Metanephros (tissue), 1 donor: ENCODE data around the gene ANKRD2. TPM values are rescaled to one million over a fixed set of nuclear protein-coding genes. Genes with fewer than 3 reads are reported as not detected.

Source experiments
- total RNA-seq: library from RNA; depleted of rRNA; stranded (reverse); fragments of >200 nt; gene quantifications from one replicate; pipeline ENCODE4 v1.2.3, GENCODE V29; 2014

ANKRD2 gene, protein sequence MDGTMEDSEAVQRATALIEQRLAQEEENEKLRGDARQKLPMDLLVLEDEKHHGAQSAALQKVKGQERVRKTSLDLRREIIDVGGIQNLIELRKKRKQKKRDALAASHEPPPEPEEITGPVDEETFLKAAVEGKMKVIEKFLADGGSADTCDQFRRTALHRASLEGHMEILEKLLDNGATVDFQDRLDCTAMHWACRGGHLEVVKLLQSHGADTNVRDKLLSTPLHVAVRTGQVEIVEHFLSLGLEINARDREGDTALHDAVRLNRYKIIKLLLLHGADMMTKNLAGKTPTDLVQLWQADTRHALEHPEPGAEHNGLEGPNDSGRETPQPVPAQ
- total RNA-seq, result 1.6 TPM

DNA sequence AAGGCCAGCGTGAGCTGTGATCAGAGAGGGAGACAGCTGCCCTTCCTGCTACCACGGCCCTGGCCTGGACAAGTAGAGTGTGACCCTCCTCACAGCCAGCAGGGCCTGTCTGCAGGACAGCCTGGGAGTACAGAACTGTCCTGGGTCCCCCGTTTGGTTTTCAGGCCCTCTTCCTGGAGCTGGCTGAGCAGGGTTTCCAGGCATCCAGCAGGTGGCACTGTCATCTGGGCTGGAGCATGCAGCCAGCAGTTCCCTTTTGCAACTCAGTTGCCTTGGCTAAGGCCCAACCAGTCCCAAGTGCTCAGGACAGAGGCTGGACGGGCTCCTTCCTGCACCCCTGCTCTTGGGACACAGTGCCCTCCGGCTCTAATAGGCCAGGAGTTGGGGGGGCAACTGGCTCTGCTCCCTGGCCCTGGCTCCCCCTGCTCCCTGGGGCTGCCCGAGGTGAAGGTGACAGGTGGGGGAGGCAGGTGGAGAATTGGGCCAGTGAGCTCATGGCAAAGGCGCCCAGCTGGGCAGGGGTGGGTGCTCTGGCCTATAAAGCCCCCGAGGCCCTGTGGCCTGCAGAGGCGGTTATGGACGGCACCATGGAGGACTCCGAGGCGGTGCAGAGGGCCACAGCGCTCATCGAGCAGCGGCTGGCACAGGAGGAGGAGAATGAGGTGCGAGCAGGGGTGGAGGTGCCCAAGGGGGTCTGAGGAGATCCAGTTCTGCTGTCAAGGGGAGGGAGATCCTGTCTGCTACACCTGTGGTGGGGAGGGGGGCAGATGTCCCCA lies at the start of gene ANKRD2:
Gene ANKRD2 (plus strand): TSS at position 566 of the 776 bp plus-strand sequence. CDS start 10 bp downstream, at position 576.

DNA sequence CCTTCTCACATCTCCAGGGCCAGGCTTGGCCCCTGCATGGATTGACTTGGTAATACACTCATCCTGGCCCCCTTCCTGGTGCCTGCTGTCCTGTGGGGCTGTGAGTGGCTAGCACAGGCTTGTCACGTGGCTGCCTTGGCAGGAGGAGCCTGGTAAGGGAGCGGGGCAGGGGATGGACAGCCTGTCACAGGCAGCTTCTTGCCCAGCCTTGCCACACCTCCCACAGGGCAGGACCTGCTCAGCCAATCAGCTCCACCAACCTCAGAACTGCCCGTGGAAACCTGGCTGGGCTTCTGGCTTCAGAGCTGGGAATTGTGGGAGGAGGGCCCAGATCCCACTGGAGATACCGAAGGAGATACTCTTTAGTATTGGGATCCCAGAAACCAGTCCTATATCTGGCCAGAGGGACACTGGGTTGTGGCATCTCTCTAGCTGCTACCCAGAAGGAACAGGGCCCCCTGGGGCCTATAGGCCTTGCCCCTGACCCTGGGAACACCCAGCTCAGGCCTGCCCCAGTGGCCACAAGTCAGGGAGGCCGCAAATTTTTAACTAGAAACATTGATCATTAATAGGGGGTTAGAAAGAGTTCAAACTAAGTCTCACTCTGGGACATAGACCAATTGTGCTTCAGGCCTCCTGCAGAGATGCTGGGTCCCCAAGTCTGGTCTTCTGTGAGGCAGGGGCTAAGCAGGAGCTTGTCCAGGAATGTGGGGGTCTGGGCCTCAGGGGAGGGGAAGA lies 11.7 kb downstream of the ANKRD2 start, which contains the start of gene HOGA1:
Gene HOGA1 (plus strand): TSS at position 330 of the 738 bp plus-strand sequence. CDS start 315 bp downstream, at position 645.

DNA sequence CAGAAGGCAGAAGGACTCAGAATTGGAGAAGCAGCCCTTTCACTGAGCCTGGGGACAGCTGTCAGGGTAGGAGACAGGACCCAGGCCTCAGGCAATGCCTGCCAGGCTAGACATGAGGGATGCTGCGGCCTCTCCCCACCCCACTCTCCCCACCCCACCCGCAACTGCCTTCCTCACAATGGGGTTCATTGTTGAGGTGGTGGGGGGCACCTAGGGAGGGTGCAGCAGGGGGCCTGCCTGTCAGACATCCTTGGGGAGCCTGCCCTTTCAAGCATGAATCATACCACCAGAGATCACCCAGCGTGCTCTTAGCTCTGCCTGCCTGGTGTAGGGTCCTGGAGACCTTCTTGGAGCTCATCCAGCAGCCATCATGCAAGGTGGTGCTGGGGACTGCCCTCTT lies 16.9 kb downstream of the ANKRD2 start, which contains the start of gene C10orf62:
Gene C10orf62 (plus strand): TSS at position 243 of the 400 bp plus-strand sequence. CDS start 177 bp downstream, outside the sequence.

DNA sequence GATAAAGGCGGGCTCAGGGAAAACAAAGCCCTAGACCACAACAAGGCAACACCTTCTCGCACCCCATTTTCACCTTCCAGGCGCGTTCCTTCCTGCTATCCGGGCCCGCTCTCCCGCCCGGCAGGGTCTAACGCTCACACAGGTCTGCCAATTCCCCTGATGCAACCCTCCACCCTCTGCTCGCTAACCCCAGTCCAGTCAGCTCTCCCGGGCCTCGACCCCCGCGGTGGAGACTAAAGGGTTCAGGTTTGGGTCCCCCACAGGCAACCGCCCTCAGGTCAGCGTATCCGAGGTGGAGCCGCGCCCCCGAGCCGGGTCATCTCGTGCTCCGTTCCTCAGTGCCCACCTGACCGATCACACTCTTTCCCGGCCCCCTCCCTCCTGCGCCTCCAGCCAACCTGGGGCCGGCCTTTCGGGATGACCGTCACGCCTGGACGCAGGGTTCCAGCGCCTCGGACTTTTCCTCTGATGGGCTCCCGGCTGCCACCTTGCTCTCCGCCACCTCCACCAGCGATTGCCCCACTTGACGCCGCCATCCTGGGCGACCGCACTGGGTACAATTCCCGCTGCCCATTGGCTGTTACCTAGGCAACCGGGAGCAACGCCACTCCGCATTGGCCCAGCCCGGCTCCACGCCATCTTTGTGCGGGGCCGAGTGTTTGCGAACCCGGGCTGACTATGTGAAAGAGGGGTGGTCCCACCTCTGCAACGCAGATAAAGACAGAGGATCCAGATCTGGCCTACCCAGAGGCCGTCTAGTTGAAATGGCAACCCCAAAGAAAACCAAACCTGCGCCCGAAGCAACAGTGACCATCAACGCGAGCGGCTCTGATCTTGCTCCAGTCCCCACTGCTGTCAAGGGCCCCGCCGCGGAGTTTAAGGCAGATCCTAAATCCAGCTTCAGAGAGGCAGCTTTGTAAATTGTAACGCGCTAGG lies 60.6 kb downstream of the ANKRD2 start, which contains the start of gene MORN4:
Gene MORN4 (minus strand): TSS at position 552 of the 936 bp plus-strand sequence. CDS start 13,847 bp downstream, outside the sequence.

Other genes starting within 250 kb of the ANKRD2 start
- gene FRAT2, start 238.1 kb upstream of the ANKRD2 start, total RNA-seq, result 17.3 TPM
- gene RRP12, start 171.4 kb upstream of the ANKRD2 start, total RNA-seq, result 27.2 TPM
- 163 TPM for gene PGAM1, start 146.6 kb upstream of the ANKRD2 start, total RNA-seq
- 32.3 TPM for gene EXOSC1, start 126.8 kb upstream of the ANKRD2 start, total RNA-seq
- gene ZDHHC16, start 126.6 kb upstream of the ANKRD2 start, total RNA-seq, result 22.2 TPM
- 76.0 TPM for gene MMS19, start 74.4 kb upstream of the ANKRD2 start, total RNA-seq
- gene UBTD1, start 73.9 kb upstream of the ANKRD2 start, total RNA-seq, result 15.2 TPM
- 26.2 TPM for gene HOGA1, start 11.6 kb downstream of the ANKRD2 start, total RNA-seq
- 2.3 TPM for gene C10orf62, start 16.9 kb downstream of the ANKRD2 start, total RNA-seq
- 8.6 TPM for gene MORN4, start 60.7 kb downstream of the ANKRD2 start, total RNA-seq
- gene PI4K2A, start 67.9 kb downstream of the ANKRD2 start, total RNA-seq, result 16.2 TPM
- 9.9 TPM for gene AVPI1, start 114.5 kb downstream of the ANKRD2 start, total RNA-seq
- 22.9 TPM for gene MARVELD1, start 141.0 kb downstream of the ANKRD2 start, total RNA-seq
- gene ZFYVE27, start 164.3 kb downstream of the ANKRD2 start, total RNA-seq, result 25.2 TPM
- gene SFRP5, start 199.2 kb downstream of the ANKRD2 start, total RNA-seq, result 0.58 TPM